Stimulated activated CD4-positive, alpha-beta T cell treated with anti-CD3 and anti-CD28 coated beads, Interleukin-1b, Interleukin-23, amount 100 ng/mL, for 24 hours (primary cell): ENCODE data around the gene IL12RB2.
A peak's percentile ranks its signal among the peaks of the same experiment; 100 is the strongest.
"Not testable (repeated sequence)": the region's sequence is repeated elsewhere in the genome, so short reads cannot be mapped to it uniquely, and the experiment has no call there.

Source experiments
- DNase-seq, 4 experiments: peaks; one replicate each; pipeline ENCODE4 v3.0.0-alpha.2; 2020; ENCODE audit warnings: low read depth in 4 of 4, low spot score in 1 of 4

Gene IL12RB2

GRCh38 chr1:67393737-67394136, 86.1 kb downstream of the IL12RB2 start:
- DNase-seq = no peak

GRCh38 chr1:67394548-67394947, 86.9 kb downstream of the IL12RB2 start:
- no peak for DNase-seq

GRCh38 chr1:67399199-67399993, 91.7 kb downstream of the IL12RB2 start:
- no peak for DNase-seq

- peak in 3 of 4 experiments; percentile 10 to 65 (median 21) for DNase-seq
These were observed 92.5 kb downstream of the IL12RB2 start for GRCh38 chr1:67400029-67400786.

GRCh38 chr1:67401443-67401842, 93.8 kb downstream of the IL12RB2 start:
- DNase-seq = no peak

- DNase-seq = no peak
These were observed 96.5 kb downstream of the IL12RB2 start for GRCh38 chr1:67404212-67404620.

GRCh38 chr1:67405473-67406245, 98.0 kb downstream of the IL12RB2 start:
- DNase-seq = no peak

GRCh38 chr1:67407498-67407897, 99.8 kb downstream of the IL12RB2 start:
- no peak for DNase-seq

- no peak for DNase-seq
These were observed 100.5 kb downstream of the IL12RB2 start for GRCh38 chr1:67408148-67408547.

- not testable (repeated sequence) for DNase-seq
These were observed 105.4 kb downstream of the IL12RB2 start for GRCh38 chr1:67413101-67413500.

GRCh38 chr1:67414574-67414973, 106.9 kb downstream of the IL12RB2 start:
- DNase-seq = no peak

GRCh38 chr1:67415041-67415440, 107.4 kb downstream of the IL12RB2 start:
- no peak for DNase-seq

GRCh38 chr1:67417733-67418132, 110.1 kb downstream of the IL12RB2 start:
- DNase-seq = not testable (repeated sequence)

GRCh38 chr1:67418839-67419586, 111.3 kb downstream of the IL12RB2 start:
- DNase-seq = no peak

GRCh38 chr1:67420835-67421492, 113.3 kb downstream of the IL12RB2 start:
- no peak for DNase-seq

- no peak for DNase-seq
These were observed 119.8 kb downstream of the IL12RB2 start for GRCh38 chr1:67427465-67427864.

- DNase-seq = no peak
These were observed 120.3 kb downstream of the IL12RB2 start for GRCh38 chr1:67427947-67428346.

- DNase-seq = peak; percentile 10 to 45 (median 29)
These were observed 121.4 kb downstream of the IL12RB2 start for GRCh38 chr1:67429011-67429527.

GRCh38 chr1:67429528-67430357, 122.1 kb downstream of the IL12RB2 start:
- peak; percentile 26 to 39 (median 28) for DNase-seq
